ENCODE results near the gene ZSCAN31. TPM values are rescaled to one million over a fixed set of nuclear protein-coding genes. Genes with fewer than 3 reads are reported as not detected.
"Not testable (repeated sequence)": the region's sequence is repeated elsewhere in the genome, so short reads cannot be mapped to it uniquely, and the experiment has no call there.

Gene ZSCAN31
- total RNA-seq, 1 donor from 2014 or later, result 8.3 TPM

DNA sequence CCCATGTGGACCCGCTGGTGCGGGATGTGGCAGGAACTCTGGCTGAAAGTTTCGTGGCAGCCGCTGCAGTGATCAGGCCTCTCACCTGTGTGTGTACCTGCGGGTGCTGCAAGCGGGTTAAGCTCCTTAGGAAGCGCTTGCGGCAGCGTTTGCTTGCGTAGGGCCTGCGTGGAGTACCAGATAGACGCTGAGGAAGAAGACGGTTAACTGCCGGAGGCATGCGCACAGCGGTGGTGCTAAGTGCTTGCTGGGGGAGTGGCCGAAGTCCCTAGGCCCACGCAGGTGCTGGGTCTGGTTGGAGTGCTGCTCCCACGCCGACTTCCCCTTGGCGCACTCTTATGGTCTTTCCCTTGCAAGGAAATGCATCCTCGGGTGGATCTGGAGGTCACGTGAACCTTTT lies 23.0 kb downstream of the ZSCAN31 start:
- H3K4me2 ChIP-seq, result no peak overlapping the region
- H2AFZ ChIP-seq (replicated peaks), result no peak overlapping the region
- H4K20me1 ChIP-seq (ENCODE audit: low read depth), result no peaks in the 10 kb centered on the region
- Mint-ChIP-seq H3K4me1 (no peaks in the 10 kb centered on the region), H3K36me3 (peaks cover 13% of the 10 kb centered on the region), H3K27me3 (ENCODE audit: insufficient read depth, low read depth) (no peaks in the 10 kb centered on the region), H3K9me3 (peaks cover 8% of the 10 kb centered on the region), H3K4me3 (no peak overlapping the region), H3K27ac (no peak overlapping the region)
- H3F3A ChIP-seq (ENCODE audit: low read depth), result no peaks in the 10 kb centered on the region
- DNase-seq (ENCODE audit: low spot score), result no peak
- TF ChIP-seq EZH2phosphoT487 (IDR thresholded peaks at IDR 0.05), result no peak
- no peak for TF ChIP-seq EZH2 (IDR thresholded peaks at IDR 0.05)
- TF ChIP-seq, protein P1, sequence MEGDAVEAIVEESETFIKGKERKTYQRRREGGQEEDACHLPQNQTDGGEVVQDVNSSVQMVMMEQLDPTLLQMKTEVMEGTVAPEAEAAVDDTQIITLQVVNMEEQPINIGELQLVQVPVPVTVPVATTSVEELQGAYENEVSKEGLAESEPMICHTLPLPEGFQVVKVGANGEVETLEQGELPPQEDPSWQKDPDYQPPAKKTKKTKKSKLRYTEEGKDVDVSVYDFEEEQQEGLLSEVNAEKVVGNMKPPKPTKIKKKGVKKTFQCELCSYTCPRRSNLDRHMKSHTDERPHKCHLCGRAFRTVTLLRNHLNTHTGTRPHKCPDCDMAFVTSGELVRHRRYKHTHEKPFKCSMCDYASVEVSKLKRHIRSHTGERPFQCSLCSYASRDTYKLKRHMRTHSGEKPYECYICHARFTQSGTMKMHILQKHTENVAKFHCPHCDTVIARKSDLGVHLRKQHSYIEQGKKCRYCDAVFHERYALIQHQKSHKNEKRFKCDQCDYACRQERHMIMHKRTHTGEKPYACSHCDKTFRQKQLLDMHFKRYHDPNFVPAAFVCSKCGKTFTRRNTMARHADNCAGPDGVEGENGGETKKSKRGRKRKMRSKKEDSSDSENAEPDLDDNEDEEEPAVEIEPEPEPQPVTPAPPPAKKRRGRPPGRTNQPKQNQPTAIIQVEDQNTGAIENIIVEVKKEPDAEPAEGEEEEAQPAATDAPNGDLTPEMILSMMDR (IDR thresholded peaks at IDR 0.05), result no peak
- H3K9ac ChIP-seq, result no peak overlapping the region
- H3K27me3 ChIP-seq, result no peaks in the 10 kb centered on the region
- no peaks in the 10 kb centered on the region for H3K79me2 ChIP-seq (ENCODE audit: low read depth)
- H3K36me3 ChIP-seq, result no peaks in the 10 kb centered on the region
- no peaks in the 10 kb centered on the region for H3K9me3 ChIP-seq (ENCODE audit: low read depth)
- H3K4me3 ChIP-seq, result no peak overlapping the region
- H3K4me1 ChIP-seq, result no peaks in the 10 kb centered on the region
- no peak overlapping the region for H3K27ac ChIP-seq

DNA sequence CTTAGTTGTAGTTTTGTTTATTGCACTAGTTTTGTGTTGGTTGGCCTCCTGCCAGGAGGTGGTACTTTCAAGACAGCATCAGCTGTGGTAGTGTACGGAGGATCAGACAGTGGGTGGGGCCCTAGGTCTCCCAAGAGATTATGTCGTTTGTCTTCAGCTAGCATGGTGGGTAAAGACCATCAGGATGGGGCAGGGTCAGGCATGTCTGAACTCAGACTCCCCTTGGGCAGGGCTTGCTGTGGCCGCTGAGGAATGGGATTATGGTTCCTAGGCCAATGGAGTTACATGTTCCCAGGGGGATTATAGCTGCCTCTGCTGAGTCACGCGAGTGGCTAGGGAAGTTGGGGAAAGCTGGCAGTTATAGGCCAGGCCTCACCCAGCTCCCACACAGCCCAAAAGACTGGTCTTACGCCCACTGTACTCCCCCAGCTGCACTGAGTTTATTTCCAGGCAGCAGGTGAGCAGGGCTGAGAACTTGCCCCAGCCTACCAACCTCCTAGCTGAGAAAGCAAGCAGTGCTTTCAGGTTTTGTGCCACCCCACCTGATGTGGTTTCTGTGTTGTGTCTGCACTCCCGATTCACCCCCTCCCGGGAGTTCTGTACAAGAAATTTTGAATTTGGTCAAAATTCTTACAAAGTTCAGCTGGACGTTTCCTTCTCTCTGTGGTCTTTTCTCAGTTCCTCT lies 24.7 kb downstream of the ZSCAN31 start:
- H3K27me3 Mint-ChIP-seq (ENCODE audit: insufficient read depth, low read depth), result no peaks in the 10 kb centered on the region
- no peak overlapping the region for H2AFZ ChIP-seq (replicated peaks)
- H4K20me1 ChIP-seq (ENCODE audit: low read depth), result no peaks in the 10 kb centered on the region
- no peaks in the 10 kb centered on the region for H3K27me3 ChIP-seq
- peaks cover 13% of the 10 kb centered on the region for H3K36me3 Mint-ChIP-seq
- peak; percentile 39 for DNase-seq (ENCODE audit: low spot score)
- H3K4me2 ChIP-seq, result no peak overlapping the region
- H3K27ac Mint-ChIP-seq, result no peak overlapping the region
- H3K27ac ChIP-seq, result no peak overlapping the region
- H3F3A ChIP-seq (ENCODE audit: low read depth), result no peaks in the 10 kb centered on the region
- no peak overlapping the region for H3K4me3 ChIP-seq
- no peaks in the 10 kb centered on the region for H3K36me3 ChIP-seq
- no peak overlapping the region for H3K9ac ChIP-seq
- H3K4me1 ChIP-seq, result no peaks in the 10 kb centered on the region
- peaks cover 13% of the 10 kb centered on the region for H3K9me3 Mint-ChIP-seq
- no peaks in the 10 kb centered on the region for H3K9me3 ChIP-seq (ENCODE audit: low read depth)
- H3K79me2 ChIP-seq (ENCODE audit: low read depth), result no peaks in the 10 kb centered on the region
- H3K4me1 Mint-ChIP-seq, result no peaks in the 10 kb centered on the region
- no peak overlapping the region for H3K4me3 Mint-ChIP-seq
- TF ChIP-seq EZH2 (IDR thresholded peaks at IDR 0.05) (no peak), EZH2phosphoT487 (IDR thresholded peaks at IDR 0.05) (no peak)
- TF ChIP-seq, protein P1 (IDR thresholded peaks at IDR 0.05), result no peak

DNA sequence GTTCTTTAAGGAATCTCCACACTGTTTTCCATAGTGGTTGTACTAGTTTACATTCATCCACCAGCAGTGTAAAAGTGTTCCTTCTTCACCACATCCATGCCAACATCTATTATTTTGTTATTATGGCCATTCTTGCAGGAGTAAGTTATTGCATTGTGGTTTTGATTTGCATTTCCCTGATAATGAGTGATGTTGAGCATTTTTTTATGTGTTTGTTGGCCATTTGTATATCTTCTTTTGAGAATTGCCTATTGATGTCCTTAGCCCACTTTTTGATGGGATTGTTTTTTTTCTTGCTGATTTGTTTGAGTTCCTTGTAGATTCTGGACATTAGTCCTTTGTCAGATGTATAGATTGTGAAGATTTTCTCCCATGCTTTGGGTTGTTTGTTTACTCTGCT lies 29.6 kb downstream of the ZSCAN31 start:
- not testable (repeated sequence) for H3K27ac ChIP-seq; H3K4me2 ChIP-seq; H3K27ac Mint-ChIP-seq; H4K20me1 ChIP-seq (ENCODE audit: low read depth); H3K4me3 Mint-ChIP-seq; DNase-seq (ENCODE audit: low spot score); H2AFZ ChIP-seq (replicated peaks); H3K9ac ChIP-seq; H3K36me3 ChIP-seq; H3K4me3 ChIP-seq; H3F3A ChIP-seq (ENCODE audit: low read depth); H3K79me2 ChIP-seq (ENCODE audit: low read depth); H3K27me3 Mint-ChIP-seq (ENCODE audit: insufficient read depth, low read depth); H3K4me1 ChIP-seq; H3K9me3 ChIP-seq (ENCODE audit: low read depth); H3K4me1 Mint-ChIP-seq; H3K27me3 ChIP-seq; H3K36me3 Mint-ChIP-seq
- peaks cover 13% of the 10 kb centered on the region for H3K9me3 Mint-ChIP-seq

DNA sequence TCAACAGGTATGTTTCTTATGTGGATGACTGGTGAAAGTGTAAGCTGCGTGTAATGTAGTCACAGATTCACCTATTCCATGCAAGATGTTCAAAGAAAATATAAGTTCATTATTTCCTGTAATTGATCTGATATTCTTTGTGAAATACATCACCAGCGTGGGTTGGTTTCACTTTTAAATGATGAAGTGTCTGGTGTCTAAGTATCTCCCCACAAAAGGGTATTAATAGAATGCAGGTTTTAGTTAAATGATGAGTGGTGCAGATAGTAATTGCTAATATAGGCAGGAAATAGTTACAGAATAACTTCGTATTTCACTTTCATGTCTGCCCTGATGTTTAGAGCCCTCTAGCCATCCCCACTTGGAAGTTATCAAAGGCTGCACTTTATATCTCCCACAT lies 32.4 kb downstream of the ZSCAN31 start:
- Histone ChIP-seq H3K27ac (no peak overlapping the region), H3K27me3 (no peaks in the 10 kb centered on the region), H3K4me1 (no peaks in the 10 kb centered on the region), H2AFZ (replicated peaks) (no peak overlapping the region), H4K20me1 (ENCODE audit: low read depth) (no peaks in the 10 kb centered on the region), H3K9me3 (ENCODE audit: low read depth) (no peaks in the 10 kb centered on the region), H3K4me3 (no peak overlapping the region), H3F3A (ENCODE audit: low read depth) (no peaks in the 10 kb centered on the region), H3K4me2 (no peak overlapping the region), H3K79me2 (ENCODE audit: low read depth) (no peaks in the 10 kb centered on the region), H3K9ac (no peak overlapping the region), H3K36me3 (no peaks in the 10 kb centered on the region)
- no peak overlapping the region for H3K4me3 Mint-ChIP-seq
- H3K4me1 Mint-ChIP-seq, result no peaks in the 10 kb centered on the region
- H3K9me3 Mint-ChIP-seq, result peaks cover 4% of the 10 kb centered on the region
- no peak for DNase-seq (ENCODE audit: low spot score)
- peaks cover 15% of the 10 kb centered on the region for H3K36me3 Mint-ChIP-seq
- no peaks in the 10 kb centered on the region for H3K27me3 Mint-ChIP-seq (ENCODE audit: insufficient read depth, low read depth)
- H3K27ac Mint-ChIP-seq, result no peak overlapping the region
- no peak for TF ChIP-seq EZH2 (IDR thresholded peaks at IDR 0.05)
- TF ChIP-seq EZH2phosphoT487 (IDR thresholded peaks at IDR 0.05), result no peak
- TF ChIP-seq, protein P1 (IDR thresholded peaks at IDR 0.05), result no peak

All from neural progenitor cell (in vitro differentiated cells).